ENCODE results near the gene PRKAR1A. TPM values are rescaled to one million over a fixed set of nuclear protein-coding genes. Genes with fewer than 3 reads are reported as not detected.

The PRKAR1A gene
- total RNA-seq, 1 donor from 2014 or later = 233 TPM

DNA sequence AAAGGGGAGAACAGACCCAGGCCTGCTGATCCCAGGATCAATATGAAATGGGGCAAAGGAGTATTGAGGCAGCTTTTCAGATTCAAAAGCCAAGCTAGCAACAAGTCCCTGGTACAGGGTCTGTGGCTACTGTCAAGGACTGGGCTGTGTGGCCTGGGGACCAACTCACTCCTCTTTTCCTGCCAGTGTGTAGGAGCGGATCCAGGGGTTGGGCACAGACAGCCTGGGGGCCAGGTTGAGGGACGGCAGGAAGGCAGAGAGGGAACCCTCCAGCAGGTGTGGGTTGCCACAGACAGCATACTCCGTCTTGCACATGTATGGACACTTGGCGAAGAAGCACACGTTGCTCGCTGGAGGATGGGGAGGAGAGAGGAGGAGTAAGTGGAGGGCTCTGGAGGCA is 29.6 kb downstream of the PRKAR1A start:
- TF ChIP-seq, protein P1, sequence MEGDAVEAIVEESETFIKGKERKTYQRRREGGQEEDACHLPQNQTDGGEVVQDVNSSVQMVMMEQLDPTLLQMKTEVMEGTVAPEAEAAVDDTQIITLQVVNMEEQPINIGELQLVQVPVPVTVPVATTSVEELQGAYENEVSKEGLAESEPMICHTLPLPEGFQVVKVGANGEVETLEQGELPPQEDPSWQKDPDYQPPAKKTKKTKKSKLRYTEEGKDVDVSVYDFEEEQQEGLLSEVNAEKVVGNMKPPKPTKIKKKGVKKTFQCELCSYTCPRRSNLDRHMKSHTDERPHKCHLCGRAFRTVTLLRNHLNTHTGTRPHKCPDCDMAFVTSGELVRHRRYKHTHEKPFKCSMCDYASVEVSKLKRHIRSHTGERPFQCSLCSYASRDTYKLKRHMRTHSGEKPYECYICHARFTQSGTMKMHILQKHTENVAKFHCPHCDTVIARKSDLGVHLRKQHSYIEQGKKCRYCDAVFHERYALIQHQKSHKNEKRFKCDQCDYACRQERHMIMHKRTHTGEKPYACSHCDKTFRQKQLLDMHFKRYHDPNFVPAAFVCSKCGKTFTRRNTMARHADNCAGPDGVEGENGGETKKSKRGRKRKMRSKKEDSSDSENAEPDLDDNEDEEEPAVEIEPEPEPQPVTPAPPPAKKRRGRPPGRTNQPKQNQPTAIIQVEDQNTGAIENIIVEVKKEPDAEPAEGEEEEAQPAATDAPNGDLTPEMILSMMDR (IDR thresholded peaks at IDR 0.05; ENCODE audit: insufficient read depth, low read length, poor library complexity, severe bottlenecking) = no peak
- no peak overlapping the region for H3K4me3 ChIP-seq (ENCODE audit: low read depth, low read length)
- H3K27me3 ChIP-seq (ENCODE audit: control insufficient read depth, insufficient read depth, low read length) = no peaks in the 10 kb centered on the region
- DNase-seq (ENCODE audit: low read depth) = no peak
- H3K36me3 ChIP-seq (ENCODE audit: control insufficient read depth, insufficient read depth, low read length) = peaks cover 1% of the 10 kb centered on the region

DNA sequence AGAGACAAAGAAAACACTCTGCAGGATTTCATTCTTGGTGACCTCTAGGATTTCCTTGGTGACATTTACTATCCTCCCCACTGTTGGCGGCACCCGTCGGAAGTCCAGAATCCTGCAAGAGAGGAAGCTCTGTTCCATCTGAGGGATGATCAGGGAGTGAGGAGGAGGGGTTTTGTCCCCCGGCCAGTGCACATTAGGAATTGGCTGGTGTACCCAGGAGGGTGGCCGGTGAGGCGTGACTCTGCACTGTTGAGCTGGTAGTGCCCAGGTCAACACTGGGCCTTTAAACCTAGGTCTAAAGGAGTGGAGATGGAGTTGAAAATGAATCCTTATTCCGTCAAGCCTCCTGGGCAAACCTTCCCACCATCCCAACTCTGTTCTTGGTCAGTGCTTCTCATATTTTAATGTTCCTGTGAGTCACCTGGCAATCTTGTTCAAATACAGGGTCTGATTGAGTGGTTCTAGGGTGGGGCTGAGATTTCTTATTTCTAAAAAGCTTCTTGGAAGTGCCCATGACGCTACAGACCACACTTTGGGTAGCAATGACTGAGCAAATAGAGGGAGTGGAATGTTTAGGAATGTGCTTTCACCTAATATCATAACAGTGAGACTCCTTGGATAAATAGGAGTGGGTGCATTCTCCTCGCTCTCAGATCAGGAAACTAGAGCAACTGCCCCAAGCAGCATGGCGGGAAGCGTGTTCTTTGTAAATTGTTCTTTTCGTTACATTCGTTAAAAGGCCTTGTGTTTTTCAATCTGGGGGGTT is 30.7 kb downstream of the PRKAR1A start:
- H3K36me3 ChIP-seq (ENCODE audit: control insufficient read depth, insufficient read depth, low read length) = peaks cover 1% of the 10 kb centered on the region
- no peak for DNase-seq (ENCODE audit: low read depth)
- no peaks in the 10 kb centered on the region for H3K27me3 ChIP-seq (ENCODE audit: control insufficient read depth, insufficient read depth, low read length)
- no peak overlapping the region for H3K4me3 ChIP-seq (ENCODE audit: low read depth, low read length)
- TF ChIP-seq, protein P1 (IDR thresholded peaks at IDR 0.05; ENCODE audit: insufficient read depth, low read length, poor library complexity, severe bottlenecking) = no peak

DNA sequence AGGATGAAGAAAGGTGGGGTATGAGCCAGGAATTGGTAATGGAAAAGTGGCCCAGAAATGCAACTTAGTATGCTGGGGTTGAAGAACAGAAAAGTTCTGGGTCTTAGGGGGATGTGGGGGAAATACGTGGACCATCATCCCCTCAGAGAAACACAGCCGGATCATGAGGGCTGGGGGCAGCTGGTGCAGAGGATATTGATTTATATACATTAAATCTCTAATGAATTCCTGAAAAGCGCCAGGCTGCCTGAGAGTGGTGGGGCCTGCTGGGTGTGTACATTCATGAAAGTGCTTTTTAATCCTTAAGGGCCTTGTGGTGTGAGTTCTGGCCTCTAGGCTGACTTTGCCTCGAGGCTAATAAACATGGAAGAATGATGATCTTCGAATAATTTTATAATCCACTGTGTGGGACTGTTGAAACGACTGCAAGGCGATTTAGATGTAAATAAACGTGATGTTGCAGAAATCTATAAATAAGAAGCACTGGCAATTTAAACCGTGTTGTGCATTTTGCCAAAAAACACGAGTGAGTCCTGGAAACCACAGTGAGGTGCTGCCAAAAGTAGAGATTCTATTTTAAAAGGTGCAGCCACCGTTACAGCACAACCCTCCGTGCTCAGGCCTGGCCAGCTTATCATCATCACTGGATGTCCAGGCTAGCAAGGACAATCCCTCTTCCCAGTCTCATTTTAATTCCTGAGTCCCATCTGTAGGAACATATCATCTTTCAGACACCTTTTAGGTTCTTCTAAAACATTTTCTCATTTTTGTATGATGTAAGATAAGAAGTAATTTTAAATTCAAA is 32.1 kb downstream of the PRKAR1A start:
- Histone ChIP-seq H3K27me3 (ENCODE audit: control insufficient read depth, insufficient read depth, low read length) (no peaks in the 10 kb centered on the region), H3K36me3 (ENCODE audit: control insufficient read depth, insufficient read depth, low read length) (peaks cover 1% of the 10 kb centered on the region), H3K4me3 (ENCODE audit: low read depth, low read length) (no peak overlapping the region)
- TF ChIP-seq, protein P1 (IDR thresholded peaks at IDR 0.05; ENCODE audit: insufficient read depth, low read length, poor library complexity, severe bottlenecking) = no peak
- no peak for DNase-seq (ENCODE audit: low read depth)

DNA sequence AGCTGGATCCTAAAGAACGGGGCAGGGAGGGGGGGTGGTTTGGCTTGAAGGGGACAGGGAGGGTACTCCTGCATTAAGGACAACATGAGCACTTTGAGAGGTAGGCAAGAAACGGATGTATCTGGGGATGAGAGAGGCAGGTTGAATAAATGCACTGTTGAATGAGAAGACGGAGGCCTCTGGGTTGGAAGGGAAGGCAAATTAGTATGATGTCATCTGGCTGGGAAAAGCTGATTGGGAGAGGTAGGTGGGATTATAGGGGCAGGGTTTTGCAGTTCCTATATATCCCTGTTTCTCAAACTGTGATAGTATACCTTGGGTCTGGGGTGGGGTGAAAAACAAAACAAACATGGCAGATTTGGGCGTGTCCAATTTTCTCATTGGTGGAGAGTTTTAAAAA is 44.3 kb downstream of the PRKAR1A start:
- TF ChIP-seq, protein P1 (IDR thresholded peaks at IDR 0.05; ENCODE audit: insufficient read depth, low read length, poor library complexity, severe bottlenecking) = no peak
- DNase-seq (ENCODE audit: low read depth) = no peak
- Histone ChIP-seq H3K4me3 (ENCODE audit: low read depth, low read length) (no peak overlapping the region), H3K36me3 (ENCODE audit: control insufficient read depth, insufficient read depth, low read length) (no peaks in the 10 kb centered on the region), H3K27me3 (ENCODE audit: control insufficient read depth, insufficient read depth, low read length) (no peaks in the 10 kb centered on the region)

DNA sequence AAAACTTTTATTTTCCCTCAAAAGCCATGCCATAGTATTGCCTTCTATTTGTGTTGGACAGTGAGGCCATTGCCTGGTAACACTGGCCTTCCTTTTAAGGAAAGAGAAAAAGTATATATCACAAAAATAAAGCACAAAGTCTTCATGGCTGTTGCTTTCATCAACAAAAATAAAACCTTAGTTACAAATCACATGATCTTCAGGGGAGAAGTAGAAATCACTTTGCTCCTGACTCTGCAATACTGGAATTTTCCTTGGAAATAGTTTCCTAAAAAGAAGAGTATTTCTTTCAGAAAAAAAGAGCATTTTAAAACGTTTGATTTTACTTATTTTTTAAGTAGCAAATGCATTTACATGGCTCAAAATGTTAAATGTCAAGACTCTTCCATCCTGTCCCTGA is 47.1 kb downstream of the PRKAR1A start:
- TF ChIP-seq, protein P1 (IDR thresholded peaks at IDR 0.05; ENCODE audit: insufficient read depth, low read length, poor library complexity, severe bottlenecking) = no peak
- H3K4me3 ChIP-seq (ENCODE audit: low read depth, low read length) = no peak overlapping the region
- H3K27me3 ChIP-seq (ENCODE audit: control insufficient read depth, insufficient read depth, low read length) = no peaks in the 10 kb centered on the region
- DNase-seq (ENCODE audit: low read depth) = no peak
- no peaks in the 10 kb centered on the region for H3K36me3 ChIP-seq (ENCODE audit: control insufficient read depth, insufficient read depth, low read length)

Measured in kidney epithelial cell (primary cell).